ENCODE measurements around the gene MST1R. TPM values are rescaled to one million over a fixed set of nuclear protein-coding genes. Genes with fewer than 3 reads are reported as not detected.

MST1R gene
- total and polyA plus RNA-seq, 2 experiments from 2014 or later = 3.7 to 3.9 TPM

DNA sequence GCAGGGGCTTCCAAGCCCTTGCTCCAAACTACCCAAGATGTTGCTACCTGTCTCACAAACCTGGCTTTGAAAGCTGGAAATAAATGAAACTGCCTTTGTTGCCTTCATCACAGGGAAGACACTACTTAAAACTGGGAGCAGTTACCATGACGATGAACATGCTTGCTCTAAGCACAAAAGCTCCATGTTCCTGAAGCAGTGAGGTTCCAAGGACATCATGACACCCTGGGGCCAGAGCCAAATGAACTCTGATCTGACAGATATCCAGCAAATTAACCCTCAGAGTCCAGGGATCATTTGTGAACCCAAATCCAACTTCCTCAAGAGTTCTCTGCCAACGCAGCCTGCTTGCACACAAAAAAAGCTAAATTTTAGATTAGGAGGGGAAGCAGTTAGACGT lies 58.0 kb downstream of the MST1R start:
- no peak overlapping the region for H3K4me2 ChIP-seq
- Mint-ChIP-seq H3K9me3 (no peaks in the 10 kb centered on the region), H3K27me3 (ENCODE audit: insufficient read depth, low read depth, poor library complexity) (peaks cover 5% of the 10 kb centered on the region), H3K36me3 (ENCODE audit: low read depth) (peaks cover 52% of the 10 kb centered on the region), H3K4me1 (peaks cover 18% of the 10 kb centered on the region), H3K4me3 (no peak overlapping the region), H3K27ac (no peak overlapping the region)
- TF ChIP-seq EZH2phosphoT487 (IDR thresholded peaks at IDR 0.05; ENCODE audit: unreplicated experiment) (no peak), NANOG (IDR thresholded peaks at IDR 0.05; ENCODE audit: borderline replicate concordance) (no peak), STAT1 (IDR thresholded peaks at IDR 0.05; ENCODE audit: unreplicated experiment) (no peak), ZNF331 (CRISPR knock-in tag; IDR thresholded peaks at IDR 0.05; ENCODE audit: low read depth) (no peak), POLR2AphosphoS5 (IDR thresholded peaks at IDR 0.05; ENCODE audit: low read depth) (no peak)
- TF ChIP-seq, protein P1, sequence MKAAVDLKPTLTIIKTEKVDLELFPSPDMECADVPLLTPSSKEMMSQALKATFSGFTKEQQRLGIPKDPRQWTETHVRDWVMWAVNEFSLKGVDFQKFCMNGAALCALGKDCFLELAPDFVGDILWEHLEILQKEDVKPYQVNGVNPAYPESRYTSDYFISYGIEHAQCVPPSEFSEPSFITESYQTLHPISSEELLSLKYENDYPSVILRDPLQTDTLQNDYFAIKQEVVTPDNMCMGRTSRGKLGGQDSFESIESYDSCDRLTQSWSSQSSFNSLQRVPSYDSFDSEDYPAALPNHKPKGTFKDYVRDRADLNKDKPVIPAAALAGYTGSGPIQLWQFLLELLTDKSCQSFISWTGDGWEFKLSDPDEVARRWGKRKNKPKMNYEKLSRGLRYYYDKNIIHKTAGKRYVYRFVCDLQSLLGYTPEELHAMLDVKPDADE (IDR thresholded peaks at IDR 0.05) = no peak
- TF ChIP-seq, protein P2, sequence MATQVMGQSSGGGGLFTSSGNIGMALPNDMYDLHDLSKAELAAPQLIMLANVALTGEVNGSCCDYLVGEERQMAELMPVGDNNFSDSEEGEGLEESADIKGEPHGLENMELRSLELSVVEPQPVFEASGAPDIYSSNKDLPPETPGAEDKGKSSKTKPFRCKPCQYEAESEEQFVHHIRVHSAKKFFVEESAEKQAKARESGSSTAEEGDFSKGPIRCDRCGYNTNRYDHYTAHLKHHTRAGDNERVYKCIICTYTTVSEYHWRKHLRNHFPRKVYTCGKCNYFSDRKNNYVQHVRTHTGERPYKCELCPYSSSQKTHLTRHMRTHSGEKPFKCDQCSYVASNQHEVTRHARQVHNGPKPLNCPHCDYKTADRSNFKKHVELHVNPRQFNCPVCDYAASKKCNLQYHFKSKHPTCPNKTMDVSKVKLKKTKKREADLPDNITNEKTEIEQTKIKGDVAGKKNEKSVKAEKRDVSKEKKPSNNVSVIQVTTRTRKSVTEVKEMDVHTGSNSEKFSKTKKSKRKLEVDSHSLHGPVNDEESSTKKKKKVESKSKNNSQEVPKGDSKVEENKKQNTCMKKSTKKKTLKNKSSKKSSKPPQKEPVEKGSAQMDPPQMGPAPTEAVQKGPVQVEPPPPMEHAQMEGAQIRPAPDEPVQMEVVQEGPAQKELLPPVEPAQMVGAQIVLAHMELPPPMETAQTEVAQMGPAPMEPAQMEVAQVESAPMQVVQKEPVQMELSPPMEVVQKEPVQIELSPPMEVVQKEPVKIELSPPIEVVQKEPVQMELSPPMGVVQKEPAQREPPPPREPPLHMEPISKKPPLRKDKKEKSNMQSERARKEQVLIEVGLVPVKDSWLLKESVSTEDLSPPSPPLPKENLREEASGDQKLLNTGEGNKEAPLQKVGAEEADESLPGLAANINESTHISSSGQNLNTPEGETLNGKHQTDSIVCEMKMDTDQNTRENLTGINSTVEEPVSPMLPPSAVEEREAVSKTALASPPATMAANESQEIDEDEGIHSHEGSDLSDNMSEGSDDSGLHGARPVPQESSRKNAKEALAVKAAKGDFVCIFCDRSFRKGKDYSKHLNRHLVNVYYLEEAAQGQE (IDR thresholded peaks at IDR 0.05; ENCODE audit: unreplicated experiment) = no peak
- TF ChIP-seq, protein P3, sequence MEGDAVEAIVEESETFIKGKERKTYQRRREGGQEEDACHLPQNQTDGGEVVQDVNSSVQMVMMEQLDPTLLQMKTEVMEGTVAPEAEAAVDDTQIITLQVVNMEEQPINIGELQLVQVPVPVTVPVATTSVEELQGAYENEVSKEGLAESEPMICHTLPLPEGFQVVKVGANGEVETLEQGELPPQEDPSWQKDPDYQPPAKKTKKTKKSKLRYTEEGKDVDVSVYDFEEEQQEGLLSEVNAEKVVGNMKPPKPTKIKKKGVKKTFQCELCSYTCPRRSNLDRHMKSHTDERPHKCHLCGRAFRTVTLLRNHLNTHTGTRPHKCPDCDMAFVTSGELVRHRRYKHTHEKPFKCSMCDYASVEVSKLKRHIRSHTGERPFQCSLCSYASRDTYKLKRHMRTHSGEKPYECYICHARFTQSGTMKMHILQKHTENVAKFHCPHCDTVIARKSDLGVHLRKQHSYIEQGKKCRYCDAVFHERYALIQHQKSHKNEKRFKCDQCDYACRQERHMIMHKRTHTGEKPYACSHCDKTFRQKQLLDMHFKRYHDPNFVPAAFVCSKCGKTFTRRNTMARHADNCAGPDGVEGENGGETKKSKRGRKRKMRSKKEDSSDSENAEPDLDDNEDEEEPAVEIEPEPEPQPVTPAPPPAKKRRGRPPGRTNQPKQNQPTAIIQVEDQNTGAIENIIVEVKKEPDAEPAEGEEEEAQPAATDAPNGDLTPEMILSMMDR (conservative IDR thresholded peaks at IDR 0.05; ENCODE audit: low read depth in 2 of 2) = no peak
- no peak overlapping the region for H3K4me3 ChIP-seq
- H4K20me1 ChIP-seq (replicated peaks; ENCODE audit: insufficient read depth) = peaks cover 5% of the 10 kb centered on the region; the same call in 1 of the 2 replicates
- no peaks in the 10 kb centered on the region for H3K9me2 ChIP-seq (ENCODE audit: insufficient read depth)
- no peak overlapping the region for H2AFZ ChIP-seq
- no peaks in the 10 kb centered on the region for H3F3A ChIP-seq (replicated peaks; ENCODE audit: low read depth)
- H3K36me3 ChIP-seq (ENCODE audit: insufficient read depth) = no peaks in the 10 kb centered on the region; the same call in 1 of the 2 replicates
- H3K27ac ChIP-seq (ENCODE audit: low read depth) = no peak overlapping the region
- H3K4me1 ChIP-seq (ENCODE audit: insufficient read depth) = no peaks in the 10 kb centered on the region
- no peaks in the 10 kb centered on the region for H3K79me2 ChIP-seq (replicated peaks; ENCODE audit: insufficient read depth)
- DNase-seq (ENCODE audit: low spot score) (no peak), ATAC-seq (no peak)
- H3K27me3 ChIP-seq (ENCODE audit: insufficient read depth) = no peaks in the 10 kb centered on the region
